Tongue (tissue), 3 donors: ENCODE data around the gene RASGRP3. TPM values are rescaled to one million over a fixed set of nuclear protein-coding genes. Genes with fewer than 3 reads are reported as not detected.
A peak's percentile ranks its signal among the peaks of the same experiment; 100 is the strongest.

ENCODE experiments used
- DNase-seq: peaks from one replicate; pipeline ENCODE4 v3.0.0-alpha.2; 2015
- small RNA-seq: library from RNA; depleted of rRNA; stranded (forward); fragments of <200 nt; gene quantifications from one replicate; pipeline ENCODE3, GENCODE V24; 2014; ENCODE audit warnings: low replicate concordance
- total RNA-seq: library from RNA; depleted of rRNA; stranded (reverse); fragments of >200 nt; gene quantifications from one replicate; pipeline ENCODE4 v1.2.3, GENCODE V29; 2014

The RASGRP3 gene
- total RNA-seq, 1 donor from 2014 or later, result 109 TPM

DNA sequence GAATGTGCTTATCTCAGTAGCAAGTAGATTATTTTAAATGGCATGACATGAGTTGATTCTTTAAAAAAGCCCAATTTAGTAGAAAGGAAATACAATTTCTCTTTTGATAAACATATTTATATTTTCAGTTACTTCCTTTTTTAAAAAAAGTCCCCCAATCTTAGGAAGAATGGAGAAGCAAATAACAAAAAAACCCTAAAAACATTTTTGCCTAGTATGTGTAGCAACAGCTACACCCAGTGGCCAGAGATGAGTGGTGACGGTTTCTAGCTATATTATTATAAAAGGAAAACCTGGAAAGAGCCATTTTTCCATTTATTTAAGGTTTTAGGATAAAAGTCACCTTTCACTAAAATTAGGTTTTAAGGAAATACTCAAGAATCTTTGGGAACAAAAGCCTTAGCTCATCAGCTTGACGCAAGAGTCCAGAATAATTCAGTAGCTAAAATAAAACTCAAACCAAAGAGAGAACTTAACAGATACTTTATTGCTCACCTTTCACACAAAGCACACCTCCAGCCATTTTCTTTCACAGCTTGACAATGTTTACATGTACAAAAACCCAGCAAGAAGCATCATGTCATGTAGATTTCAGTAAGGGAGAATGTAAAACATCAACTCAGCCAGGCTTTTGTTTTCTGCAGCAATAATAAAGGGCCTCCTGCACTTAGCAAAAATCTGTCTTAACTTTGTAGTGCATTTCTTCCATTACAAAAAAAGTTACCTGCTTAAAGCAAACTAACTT lies 106.9 kb downstream of the RASGRP3 start:
- peak; percentile 80 for DNase-seq

DNA sequence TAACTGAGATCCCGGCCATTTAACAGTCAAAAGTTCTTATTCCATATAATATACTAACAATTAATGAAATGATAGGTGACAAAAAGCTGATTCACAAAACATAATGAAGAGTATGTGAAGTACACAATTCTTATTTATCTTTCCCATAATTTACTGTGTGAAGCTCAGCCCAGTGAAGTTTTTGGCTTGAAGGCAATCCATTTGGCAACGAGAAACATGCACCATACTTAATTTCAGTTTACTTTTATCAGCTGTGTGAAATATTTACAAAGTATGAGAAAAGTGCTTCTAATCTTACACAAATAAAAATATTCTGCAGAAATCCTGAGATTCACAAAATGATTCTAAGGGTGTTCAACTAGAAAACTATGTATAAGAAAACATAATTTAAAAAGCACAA lies 110.3 kb downstream of the RASGRP3 start:
- no peak for DNase-seq

DNA sequence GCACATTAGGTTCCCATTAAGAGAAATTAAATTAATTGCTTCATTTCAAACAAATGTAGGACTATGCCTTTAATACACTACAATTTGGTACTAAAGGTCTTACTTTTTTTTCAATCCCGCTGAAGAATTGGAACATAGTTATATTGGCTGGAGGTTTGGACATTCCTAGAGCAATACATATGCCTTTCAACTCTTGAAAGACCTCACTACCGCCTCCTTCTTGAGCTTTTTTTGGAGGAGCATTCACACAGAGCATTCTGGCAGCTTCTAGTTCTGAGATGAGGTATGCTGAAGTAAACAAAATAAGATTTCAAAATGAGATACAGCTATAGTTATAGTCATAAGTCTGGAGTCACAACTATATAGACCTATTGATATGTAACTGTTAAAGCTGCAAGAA lies 111.8 kb downstream of the RASGRP3 start:
- DNase-seq, result peak; percentile 66

DNA sequence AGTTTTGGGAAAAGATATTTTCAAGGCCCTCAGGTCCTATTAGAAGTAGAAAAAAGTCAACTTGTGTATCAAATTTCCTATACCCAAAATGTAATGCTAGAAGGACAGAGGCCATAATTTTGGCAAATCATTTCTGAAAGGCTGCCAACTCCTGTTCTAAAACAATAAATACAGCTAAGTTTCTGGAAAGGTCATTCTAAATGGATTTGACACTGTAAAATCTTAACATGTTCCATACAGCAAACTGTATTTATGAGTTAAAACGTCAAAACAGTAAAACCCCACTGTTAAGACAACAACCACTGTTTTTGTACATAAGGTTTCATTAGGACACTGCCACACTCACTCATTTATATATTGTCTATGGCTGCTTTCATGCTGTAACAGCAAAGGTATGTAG lies 113.0 kb downstream of the RASGRP3 start:
- peak; percentile 50 for DNase-seq

DNA sequence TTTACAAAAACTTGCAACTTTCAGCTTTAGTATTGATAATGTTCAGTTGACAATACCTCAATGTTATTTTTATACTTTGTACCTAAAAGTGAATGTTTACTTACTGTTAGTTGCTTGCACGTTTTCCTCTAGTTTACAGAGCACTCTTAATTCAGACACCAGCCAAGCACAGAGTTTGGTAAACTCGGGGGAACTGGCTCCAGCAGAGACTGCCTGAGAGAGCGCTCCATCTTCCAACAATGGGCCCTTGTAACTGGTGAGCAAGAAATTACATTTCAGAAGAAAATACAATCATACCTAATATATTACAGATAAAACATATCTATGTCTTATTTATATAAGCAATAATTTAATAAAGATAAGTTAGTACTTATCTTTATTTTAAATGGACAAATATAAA lies 118.9 kb downstream of the RASGRP3 start:
- DNase-seq, result no peak

DNA sequence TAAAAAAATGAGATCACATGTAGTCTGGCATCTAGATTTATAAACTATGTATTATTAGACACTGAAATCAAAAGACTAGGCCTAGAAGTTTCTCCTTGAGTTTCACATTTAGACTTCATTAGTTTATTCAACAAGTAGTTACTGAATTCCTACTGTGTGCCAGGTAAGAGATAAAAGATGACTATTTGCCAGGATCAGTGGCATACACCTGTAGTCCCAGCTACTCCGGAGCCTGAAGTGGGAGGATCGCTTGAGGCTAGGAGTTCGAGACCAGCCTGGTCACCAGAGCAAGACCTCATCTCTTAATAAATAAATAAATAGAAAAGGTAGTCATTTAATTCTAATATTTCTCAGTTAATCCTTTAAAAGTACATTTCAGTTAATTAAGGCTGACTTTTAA lies 120.6 kb downstream of the RASGRP3 start:
- DNase-seq, result no peak

DNA sequence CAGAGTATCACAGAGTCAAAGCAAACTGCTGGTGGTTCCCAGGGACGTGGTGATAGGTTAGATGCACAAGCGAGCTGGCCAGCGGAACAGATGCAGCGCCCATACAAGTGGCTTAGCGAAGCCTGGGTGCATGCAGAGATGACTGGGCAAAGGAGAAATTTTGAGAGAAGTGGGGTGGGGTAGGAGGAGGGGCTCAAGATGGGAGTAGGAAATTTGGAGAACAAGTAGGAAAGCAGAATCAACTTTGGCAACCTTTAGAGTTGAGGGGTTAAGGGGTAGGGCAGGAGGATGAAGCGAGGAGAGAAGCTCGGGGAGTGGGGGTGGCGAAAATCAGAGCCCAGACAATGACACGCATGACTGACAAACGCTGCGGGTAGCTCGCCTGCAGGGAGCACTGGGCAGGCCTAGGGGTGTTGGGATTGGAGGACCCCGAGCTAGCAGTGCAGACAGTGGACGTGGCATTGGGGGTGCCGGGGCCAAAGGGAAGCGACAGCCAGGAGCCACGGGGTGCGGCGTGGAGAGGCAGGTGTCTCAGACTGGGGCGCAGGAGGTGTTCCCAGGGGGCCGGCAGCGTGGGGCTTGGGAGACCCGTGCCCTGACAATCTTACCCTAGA lies 122.2 kb downstream of the RASGRP3 start:
- DNase-seq, result peak; percentile 64

DNA sequence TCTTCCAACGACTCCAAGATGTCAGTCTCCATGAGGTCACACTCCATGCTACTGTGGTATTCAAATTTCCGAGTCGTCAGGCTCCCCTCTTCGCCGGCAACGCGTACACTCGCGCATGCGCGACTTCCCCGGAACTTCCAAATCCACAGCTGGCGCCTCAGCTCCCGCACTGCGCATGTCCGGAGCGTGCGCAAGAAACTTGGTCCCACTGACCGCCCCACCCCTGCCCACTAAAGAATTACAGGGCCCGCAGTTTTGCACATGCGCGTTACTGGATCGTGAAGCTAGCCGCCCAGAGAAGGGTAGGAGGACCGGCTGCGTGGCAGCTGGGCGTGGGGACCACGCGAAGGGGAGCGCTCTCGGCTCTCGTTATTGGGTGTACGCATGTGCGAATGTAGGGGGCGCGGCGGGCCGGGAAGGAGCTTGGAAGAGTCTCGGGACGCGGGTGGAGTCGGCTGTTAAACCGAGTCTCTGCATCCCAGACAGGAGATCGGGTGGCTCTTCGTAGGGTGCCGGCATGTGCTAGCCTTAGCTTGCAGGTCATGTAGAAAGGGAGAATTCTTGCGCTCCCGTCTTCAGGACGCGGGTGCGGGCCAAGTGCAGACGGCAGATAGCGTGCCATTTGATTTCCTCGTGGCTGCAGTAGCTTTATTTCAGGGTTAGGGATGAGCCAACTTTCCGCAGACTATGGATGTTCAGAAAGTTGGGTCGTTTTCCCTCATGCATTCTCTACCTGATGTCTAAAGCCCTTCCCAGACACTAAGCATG lies 122.9 kb downstream of the RASGRP3 start, which contains the start of gene FAM98A:
Gene FAM98A (minus strand): TSS at position 125 of the 768 bp plus-strand sequence. CDS start 78 bp downstream, at position 47.
- peak; percentile 100 for DNase-seq

DNA sequence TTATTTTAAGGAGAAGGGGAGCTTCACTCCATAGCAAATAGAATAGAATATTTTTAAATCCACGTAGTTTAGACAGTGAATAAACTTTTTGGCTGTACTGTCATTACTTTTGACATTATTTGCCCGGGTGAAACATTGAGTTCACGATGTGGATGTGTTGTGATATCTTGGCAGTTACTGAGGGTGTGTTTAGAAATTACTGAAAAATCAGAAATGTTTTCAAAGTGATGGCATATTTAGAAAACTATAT lies 123.4 kb downstream of the RASGRP3 start:
- no peak for DNase-seq

DNA sequence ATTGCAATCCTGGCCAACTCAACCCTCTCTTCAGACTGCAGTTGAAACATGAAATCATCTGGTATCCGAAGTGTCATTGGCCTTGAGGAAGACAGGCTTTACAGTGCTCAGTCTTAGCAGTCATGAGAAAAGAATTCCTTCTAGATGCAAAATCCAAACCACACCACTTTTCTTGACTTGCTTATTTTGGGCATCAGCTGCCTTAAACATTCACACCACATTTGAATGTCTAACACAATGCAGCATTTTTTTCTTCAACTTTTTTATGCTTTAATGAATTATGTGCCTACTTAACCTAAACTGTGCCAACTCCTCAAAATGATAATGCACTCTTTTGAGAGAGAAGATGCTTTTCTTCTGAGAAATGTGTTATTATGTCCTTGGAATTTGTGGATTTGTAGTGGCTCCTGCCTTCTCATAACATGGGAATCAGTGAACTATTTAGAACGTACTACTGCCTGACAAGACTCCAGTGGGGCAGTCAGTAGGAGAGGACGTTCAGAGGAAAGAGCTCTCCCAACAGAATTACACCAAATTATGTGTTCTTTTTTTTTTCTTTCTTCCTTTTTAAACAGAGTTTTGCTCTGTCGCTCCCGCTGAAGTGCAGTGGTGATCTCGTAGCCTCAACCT lies 125.9 kb downstream of the RASGRP3 start:
- DNase-seq, result no peak

DNA sequence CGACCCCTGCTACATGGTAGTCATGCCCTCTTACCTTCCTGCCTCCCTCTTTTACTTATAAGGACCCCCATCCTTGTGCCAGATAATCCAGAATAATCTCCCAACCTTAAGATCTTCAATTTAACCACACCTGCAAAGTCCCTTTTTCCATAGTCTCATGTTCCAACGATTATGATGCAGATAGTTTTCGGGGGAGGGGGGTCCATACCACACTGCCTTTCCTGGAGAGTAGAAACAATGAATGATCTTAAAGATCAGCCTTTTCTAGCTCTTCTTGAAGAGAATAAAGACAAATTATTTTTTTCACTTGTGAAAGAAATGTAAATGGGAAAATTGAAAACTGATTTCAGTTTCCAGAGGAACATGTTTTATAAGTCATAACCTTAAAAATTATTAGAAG lies 127.0 kb downstream of the RASGRP3 start:
- DNase-seq, result no peak

DNA sequence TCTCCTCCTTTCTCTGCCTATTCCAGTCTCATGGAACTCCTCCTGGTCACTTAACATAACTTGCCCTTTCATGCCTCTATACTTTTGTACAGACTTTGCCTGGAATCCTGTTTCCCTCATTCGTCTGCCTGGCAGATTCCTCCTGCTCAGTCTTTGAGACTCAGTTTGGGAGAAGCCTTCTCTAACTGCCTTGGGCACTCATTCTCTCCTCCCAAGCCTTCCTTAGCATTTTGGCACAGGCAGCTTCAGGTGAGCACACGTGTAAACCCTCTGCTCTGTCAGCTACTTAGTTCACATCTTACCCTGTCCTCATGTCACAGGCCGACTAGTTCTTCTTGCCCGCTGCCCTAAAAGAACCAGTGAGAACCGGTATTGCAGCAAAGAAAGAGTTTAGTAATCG lies 128.6 kb downstream of the RASGRP3 start:
- no peak for DNase-seq

DNA sequence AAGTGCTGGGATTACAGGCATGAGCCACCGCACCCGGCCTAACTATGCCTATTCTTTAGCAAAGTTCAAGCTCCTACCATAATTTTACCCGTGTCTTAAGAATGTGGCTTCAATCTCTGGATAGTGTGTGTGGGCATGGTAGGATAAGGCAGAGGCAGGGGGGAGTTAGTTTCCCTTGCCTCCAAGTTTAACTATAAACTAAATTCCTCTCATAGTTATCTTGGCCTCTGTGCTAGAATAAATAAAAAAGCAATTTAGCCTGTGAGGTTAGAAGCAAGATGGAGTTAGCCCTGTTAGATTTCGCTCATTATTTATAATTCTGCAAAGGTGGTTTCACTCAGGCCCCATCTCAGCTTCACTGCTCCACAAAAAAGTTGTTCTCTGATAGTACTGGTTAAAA lies 129.7 kb downstream of the RASGRP3 start:
- DNase-seq, result no peak

DNA sequence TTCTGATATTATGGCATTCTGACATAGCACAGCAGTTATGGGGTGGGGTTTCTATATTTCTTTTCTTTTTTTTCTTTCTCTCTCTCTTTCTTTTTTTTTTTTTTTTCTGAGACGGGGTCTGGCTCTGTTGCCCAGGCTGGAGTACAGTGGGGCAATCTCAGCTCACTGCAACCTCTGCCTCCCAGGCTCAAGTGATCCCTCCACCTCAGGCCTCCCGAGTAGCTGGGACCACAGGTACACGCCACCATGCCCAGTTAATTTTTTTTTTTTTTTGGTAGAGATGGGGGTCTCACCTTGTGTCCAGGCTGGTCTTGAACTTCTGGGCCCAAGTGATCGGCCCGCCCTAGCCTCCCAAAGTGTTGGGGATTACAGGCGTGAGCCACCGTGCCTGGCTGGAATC lies 130.2 kb downstream of the RASGRP3 start:
- DNase-seq, result no peak

DNA sequence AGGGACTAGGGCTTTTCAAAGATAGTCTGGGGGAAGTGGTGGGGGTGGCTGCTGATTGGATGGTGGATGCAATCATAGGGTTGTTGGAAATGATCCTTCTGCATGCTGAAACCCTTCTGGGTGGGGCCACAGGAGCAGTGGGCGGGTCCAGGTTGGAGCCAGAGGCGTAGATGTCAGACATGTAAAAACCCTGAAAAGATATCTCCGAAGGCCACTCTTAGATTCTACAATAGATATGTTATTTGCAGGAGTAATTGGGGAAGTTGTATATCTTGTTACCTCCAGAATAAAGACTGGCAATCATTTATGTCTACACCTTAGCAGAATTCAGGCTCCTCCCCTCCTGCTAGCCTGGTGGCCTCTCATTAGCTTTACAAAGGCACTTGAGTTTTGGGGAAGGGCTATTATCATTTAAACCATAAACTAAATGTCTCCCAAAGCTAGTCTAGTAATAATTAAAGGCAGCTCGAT lies 130.8 kb downstream of the RASGRP3 start:
- no peak for DNase-seq

DNA sequence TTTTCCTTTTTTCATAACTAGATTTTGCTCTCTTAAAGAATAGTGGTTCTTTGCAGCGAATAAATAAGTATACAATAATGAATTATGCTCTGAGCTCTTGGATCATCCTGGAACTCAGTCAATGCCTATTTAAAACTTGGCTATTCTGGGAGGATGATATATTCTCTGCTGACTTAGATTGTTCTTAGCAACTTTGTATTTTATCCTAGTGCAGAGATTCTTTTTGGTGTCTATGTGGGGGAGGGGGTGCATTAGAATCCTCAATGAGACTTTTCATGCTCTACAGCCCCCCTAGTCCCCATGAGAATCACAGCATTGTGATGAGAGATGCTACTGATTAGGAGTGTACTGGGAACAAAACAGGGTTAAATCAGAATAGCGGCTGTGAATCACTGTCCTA lies 131.5 kb downstream of the RASGRP3 start:
- peak; percentile 25 for DNase-seq

DNA sequence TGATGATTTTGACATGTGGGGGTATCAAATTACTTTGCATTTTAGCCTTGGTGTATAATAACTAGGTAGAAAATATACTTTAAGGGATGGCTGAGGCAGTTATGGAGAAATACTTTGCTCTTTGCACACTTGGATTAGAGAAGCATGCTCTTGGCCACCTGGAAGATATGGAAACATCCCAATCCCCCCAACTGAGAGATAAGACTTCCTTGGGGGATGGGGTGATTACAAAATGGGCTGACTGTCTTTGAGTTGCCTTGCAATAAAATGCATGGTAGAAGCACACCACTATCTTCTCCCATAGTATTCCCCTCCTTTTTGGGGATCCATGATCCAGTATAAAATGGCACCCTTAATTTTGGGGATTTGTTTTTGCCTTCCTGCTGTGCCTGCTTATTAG lies 137.7 kb downstream of the RASGRP3 start:
- no peak for DNase-seq

Small RNAs within 50 kb of the gene (small RNA-seq; reads per million reads assigned to genes)
- gene ATP6V0E1P3, result not detected

Other genes starting within 250 kb of the RASGRP3 start
- 28.9 TPM for gene FAM98A, start 122.7 kb downstream of the RASGRP3 start, total RNA-seq